Fibroblast of peridontal ligament (primary cell): ENCODE measurements around the gene HS6ST3.
"Not testable (repeated sequence)": the region's sequence is repeated elsewhere in the genome, so short reads cannot be mapped to it uniquely, and the experiment has no call there.

Source experiments
- DNase-seq: peaks from one replicate; pipeline ENCODE4 v3.0.0-alpha.2; 2010; ENCODE audit errors: extremely low read depth

HS6ST3 gene

GRCh38 chr13:96431044-96431581 is 341.2 kb downstream of the HS6ST3 start:
- no peak for DNase-seq

- no peak for DNase-seq
These were observed 354.8 kb downstream of the HS6ST3 start for GRCh38 chr13:96444676-96445075.

- no peak for DNase-seq
These were observed 360.0 kb downstream of the HS6ST3 start for GRCh38 chr13:96449920-96450319.

- DNase-seq: no peak
These were observed 360.6 kb downstream of the HS6ST3 start for GRCh38 chr13:96450326-96451020.

- DNase-seq: no peak
These were observed 364.6 kb downstream of the HS6ST3 start for GRCh38 chr13:96454466-96454865.

- no peak for DNase-seq
These were observed 370.7 kb downstream of the HS6ST3 start for GRCh38 chr13:96460609-96461008.

- no peak for DNase-seq
These were observed 383.7 kb downstream of the HS6ST3 start for GRCh38 chr13:96473526-96474180.

- DNase-seq: no peak
These were observed 384.3 kb downstream of the HS6ST3 start for GRCh38 chr13:96474181-96474557.

GRCh38 chr13:96475103-96475502 is 385.2 kb downstream of the HS6ST3 start:
- DNase-seq: no peak

GRCh38 chr13:96481482-96481881 is 391.6 kb downstream of the HS6ST3 start:
- no peak for DNase-seq

GRCh38 chr13:96490496-96490989 is 400.6 kb downstream of the HS6ST3 start:
- DNase-seq: no peak

- DNase-seq: no peak
These were observed 401.2 kb downstream of the HS6ST3 start for GRCh38 chr13:96491103-96491502.

- no peak for DNase-seq
These were observed 402.9 kb downstream of the HS6ST3 start for GRCh38 chr13:96492766-96493165.

GRCh38 chr13:96499656-96500055 is 409.7 kb downstream of the HS6ST3 start:
- no peak for DNase-seq

GRCh38 chr13:96500953-96501352 is 411.0 kb downstream of the HS6ST3 start:
- no peak for DNase-seq

- DNase-seq: no peak
These were observed 413.6 kb downstream of the HS6ST3 start for GRCh38 chr13:96503481-96503880.

- no peak for DNase-seq
These were observed 421.7 kb downstream of the HS6ST3 start for GRCh38 chr13:96511587-96511986.

- no peak for DNase-seq
These were observed 429.5 kb downstream of the HS6ST3 start for GRCh38 chr13:96519380-96519779.

- not testable (repeated sequence) for DNase-seq
These were observed 434.6 kb downstream of the HS6ST3 start for GRCh38 chr13:96524398-96525020.

- no peak for DNase-seq
These were observed 435.8 kb downstream of the HS6ST3 start for GRCh38 chr13:96525715-96526114.

GRCh38 chr13:96527497-96527896 is 437.6 kb downstream of the HS6ST3 start:
- DNase-seq: no peak

GRCh38 chr13:96532804-96533203 is 442.9 kb downstream of the HS6ST3 start:
- no peak for DNase-seq

GRCh38 chr13:96533408-96533807 is 443.5 kb downstream of the HS6ST3 start:
- no peak for DNase-seq
